ENCODE measurements around the gene LBR.

DNA sequence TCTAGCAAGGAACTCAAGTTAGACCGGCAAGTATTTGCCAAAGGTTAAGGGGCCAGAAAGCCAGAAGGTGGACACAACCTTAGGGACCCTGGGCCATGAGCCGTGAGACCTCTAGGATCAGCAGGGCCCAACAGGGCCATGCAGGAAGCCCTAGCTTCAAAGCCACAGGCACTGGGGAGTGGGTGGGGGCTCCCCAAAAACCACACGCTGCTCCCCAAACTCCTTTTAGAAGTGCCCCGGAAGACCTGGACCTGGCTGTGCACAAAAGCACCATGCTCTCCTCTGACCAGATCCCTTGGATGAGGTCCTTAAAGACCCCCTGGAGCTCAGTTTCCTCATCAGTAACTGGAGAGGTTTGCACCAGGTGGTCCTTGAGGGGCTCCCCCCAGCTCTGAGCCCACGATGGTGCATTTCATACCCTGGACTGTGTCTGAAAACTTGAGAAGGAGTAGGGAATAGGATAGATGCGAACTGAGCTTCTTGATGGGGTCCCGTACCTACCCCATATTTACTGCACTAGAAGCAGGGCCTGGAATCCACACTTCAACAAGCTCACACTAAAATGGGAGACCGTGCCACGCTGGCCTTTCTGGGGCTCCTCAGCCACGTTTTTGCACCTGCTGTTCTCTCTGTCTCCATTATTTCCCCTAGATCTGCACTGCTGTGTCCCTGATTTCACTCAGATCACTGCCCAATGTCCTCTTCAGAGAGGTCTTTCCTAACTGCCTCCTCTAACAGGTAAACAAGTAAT lies 40.6 kb upstream of the LBR start:
- TF ChIP-seq, protein P1, sequence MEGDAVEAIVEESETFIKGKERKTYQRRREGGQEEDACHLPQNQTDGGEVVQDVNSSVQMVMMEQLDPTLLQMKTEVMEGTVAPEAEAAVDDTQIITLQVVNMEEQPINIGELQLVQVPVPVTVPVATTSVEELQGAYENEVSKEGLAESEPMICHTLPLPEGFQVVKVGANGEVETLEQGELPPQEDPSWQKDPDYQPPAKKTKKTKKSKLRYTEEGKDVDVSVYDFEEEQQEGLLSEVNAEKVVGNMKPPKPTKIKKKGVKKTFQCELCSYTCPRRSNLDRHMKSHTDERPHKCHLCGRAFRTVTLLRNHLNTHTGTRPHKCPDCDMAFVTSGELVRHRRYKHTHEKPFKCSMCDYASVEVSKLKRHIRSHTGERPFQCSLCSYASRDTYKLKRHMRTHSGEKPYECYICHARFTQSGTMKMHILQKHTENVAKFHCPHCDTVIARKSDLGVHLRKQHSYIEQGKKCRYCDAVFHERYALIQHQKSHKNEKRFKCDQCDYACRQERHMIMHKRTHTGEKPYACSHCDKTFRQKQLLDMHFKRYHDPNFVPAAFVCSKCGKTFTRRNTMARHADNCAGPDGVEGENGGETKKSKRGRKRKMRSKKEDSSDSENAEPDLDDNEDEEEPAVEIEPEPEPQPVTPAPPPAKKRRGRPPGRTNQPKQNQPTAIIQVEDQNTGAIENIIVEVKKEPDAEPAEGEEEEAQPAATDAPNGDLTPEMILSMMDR (IDR thresholded peaks at IDR 0.05; ENCODE audit: insufficient read depth, low read length, poor library complexity, severe bottlenecking) = no peak
- TF ChIP-seq EZH2phosphoT487 (conservative IDR thresholded peaks at IDR 0.05; ENCODE audit: low read length) = no peak
